Common myeloid progenitor, CD34-positive (primary cell): ENCODE results near the gene SLC44A3.
A peak's percentile ranks its signal among the peaks of the same experiment; 100 is the strongest.

Experiments
- CTCF ChIA-PET: fragments of 350-600 bp; sonication (Branson Sonifier 250); formaldehyde crosslinking; loops from one replicate; lab custom pipeline; 2021; ENCODE audit warnings: antibody characterized with exemption; lab: Charles Lee
- POLR2A ChIA-PET: fragments of 350-600 bp; sonication (Branson Sonifier 250); formaldehyde crosslinking; loops from one replicate; lab custom pipeline; 2021; ENCODE audit warnings: antibody characterized with exemption; lab: Charles Lee
- DNase-seq, 3 donors: peaks; one replicate each; pipeline versions ENCODE4 v3.0.0 to v3.0.0-alpha.2; 2013
- H3K27ac ChIP-seq, 2 experiments: 1 replicate in 1 of 2; 2 replicates in 1 of 2; pipeline ENCODE4 v1.7.0; 2013; ENCODE audit warnings: inconsistent platforms in 2 of 2, low read length in 2 of 2, mild to moderate bottlenecking in 2 of 2, low read depth in 1 of 2, moderate library complexity in 1 of 2; ENCODE audit not compliant: severe bottlenecking in 2 of 2, insufficient read depth in 1 of 2, poor library complexity in 1 of 2
- H3K27me3 ChIP-seq, 5 experiments: replicated peaks in 2 of 5; 1 replicate in 3 of 5; 2 replicates in 2 of 5; pipeline versions ENCODE4 v1.6.1 to v1.7.0; 2013; ENCODE audit warnings: low read length in 4 of 5, mild to moderate bottlenecking in 2 of 5, moderate library complexity in 2 of 5, inconsistent platforms in 1 of 5; ENCODE audit not compliant: insufficient read depth in 5 of 5, control insufficient read depth in 4 of 5
- H3K36me3 ChIP-seq, 4 experiments: 1 replicate in 2 of 4; 2 replicates in 2 of 4; pipeline versions ENCODE4 v1.6.1 to v1.7.0; 2013; ENCODE audit warnings: low read length in 3 of 4, control low read depth in 1 of 4, mild to moderate bottlenecking in 1 of 4; ENCODE audit not compliant: control insufficient read depth in 4 of 4, insufficient read depth in 4 of 4
- H3K4me1 ChIP-seq, 4 experiments: 1 replicate in 3 of 4; 2 replicates in 1 of 4; pipeline versions ENCODE4 v1.6.1 to v1.7.1; 2013; ENCODE audit warnings: low read length in 3 of 4, mild to moderate bottlenecking in 3 of 4, control low read depth in 1 of 4, inconsistent platforms in 1 of 4, moderate library complexity in 1 of 4; ENCODE audit not compliant: control insufficient read depth in 4 of 4, insufficient read depth in 4 of 4; ENCODE audit errors: control extremely low read depth in 1 of 4
- H3K4me3 ChIP-seq, 7 experiments: 1 replicate in 4 of 7; 2 replicates in 3 of 7; pipeline versions ENCODE4 v1.5.1 to v1.7.0; 2013; ENCODE audit warnings: mild to moderate bottlenecking in 7 of 7, low read length in 6 of 7, moderate library complexity in 6 of 7, inconsistent platforms in 2 of 7, low read depth in 2 of 7, control low read depth in 1 of 7; ENCODE audit not compliant: insufficient read depth in 4 of 7, control insufficient read depth in 1 of 7; ENCODE audit errors: extremely low read depth in 1 of 7
- H3K9me3 ChIP-seq, 5 experiments: 1 replicate in 4 of 5; 2 replicates in 1 of 5; pipeline versions ENCODE4 v1.6.1 to v1.7.1; 2013; ENCODE audit warnings: low read length in 4 of 5, mild to moderate bottlenecking in 2 of 5, inconsistent platforms in 1 of 5, low read depth in 1 of 5, moderate library complexity in 1 of 5; ENCODE audit not compliant: control insufficient read depth in 4 of 5, insufficient read depth in 2 of 5; ENCODE audit errors: control extremely low read depth in 1 of 5
- WGBS: methylation state at CpG from one replicate; pipeline ENCODE4 v1.1.5; 2013; ENCODE audit not compliant: insufficient coverage; 5-methylcytosine and 5-hydroxymethylcytosine counted together

Gene SLC44A3

GRCh38 chr1:94883691-94884090 is 63.5 kb downstream of the SLC44A3 start:
- Histone ChIP-seq H3K27ac (no peak overlapping the region), H3K27me3 (no peaks in the 10 kb centered on the region), H3K4me3 (peak overlapping the region in 2 of 7 experiments; percentile 60 to 62), H3K9me3 (no peaks in the 10 kb centered on the region), H3K36me3 (no peaks in the 10 kb centered on the region), H3K4me1 (peaks cover 0 to 8% (median 0%) of the 10 kb centered on the region in 4 experiments)
- 26% methylated on average over 2 of the region's 4 CpGs for WGBS
- peak; percentile 29 to 69 (median 65) for DNase-seq
- CTCF ChIA-PET = interaction anchor here (1.0 to 1.3 kb wide), 2 partner anchors 9 to 158 kb away, joined by 3 read pairs; no protein-coding TSS in a partner anchor
- POLR2A ChIA-PET = no interaction called here

GRCh38 chr1:94884106-94884505 is 63.9 kb downstream of the SLC44A3 start:
- H3K27me3 ChIP-seq = no peaks in the 10 kb centered on the region
- no peaks in the 10 kb centered on the region for H3K9me3 ChIP-seq
- no peak overlapping the region for H3K4me3 ChIP-seq
- H3K27ac ChIP-seq = no peak overlapping the region
- POLR2A ChIA-PET = no interaction called here
- H3K4me1 ChIP-seq = peaks cover 0 to 8% (median 0%) of the 10 kb centered on the region in 4 experiments
- H3K36me3 ChIP-seq = no peaks in the 10 kb centered on the region
- CTCF ChIA-PET = interaction anchor here (1.3 kb wide), 1 partner anchor 9 kb away, joined by 3 read pairs; no protein-coding TSS in a partner anchor
- WGBS = 88% methylated on average over 6 of the region's 6 CpGs
- no peak for DNase-seq

DNA sequence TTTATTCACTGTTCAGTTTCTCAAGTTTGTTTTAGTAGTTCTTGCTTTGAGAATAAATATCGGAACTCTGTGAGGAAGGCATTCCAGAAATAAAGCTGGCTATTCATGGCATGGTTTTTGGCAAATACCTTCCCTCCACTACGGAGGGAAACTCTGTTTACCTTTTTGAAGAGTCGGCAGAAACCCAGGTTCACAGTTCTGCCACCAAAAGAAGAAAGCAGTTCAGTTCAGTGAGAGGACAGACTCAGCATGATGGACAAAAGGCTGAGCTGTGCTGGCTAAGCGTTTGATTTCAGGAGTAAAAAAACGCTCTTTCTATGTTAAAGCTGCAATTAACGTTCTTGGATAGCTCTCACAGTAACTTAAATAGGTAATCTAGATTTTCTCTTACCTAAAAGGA is 64.3 kb downstream of the SLC44A3 start:
- no peak overlapping the region for H3K27ac ChIP-seq
- ChIA-PET POLR2A (no interaction called here), CTCF (interaction anchor here (1.3 to 1.6 kb wide), 2 partner anchors 8 to 16 kb away, joined by 3 read pairs; no protein-coding TSS in a partner anchor)

DNA sequence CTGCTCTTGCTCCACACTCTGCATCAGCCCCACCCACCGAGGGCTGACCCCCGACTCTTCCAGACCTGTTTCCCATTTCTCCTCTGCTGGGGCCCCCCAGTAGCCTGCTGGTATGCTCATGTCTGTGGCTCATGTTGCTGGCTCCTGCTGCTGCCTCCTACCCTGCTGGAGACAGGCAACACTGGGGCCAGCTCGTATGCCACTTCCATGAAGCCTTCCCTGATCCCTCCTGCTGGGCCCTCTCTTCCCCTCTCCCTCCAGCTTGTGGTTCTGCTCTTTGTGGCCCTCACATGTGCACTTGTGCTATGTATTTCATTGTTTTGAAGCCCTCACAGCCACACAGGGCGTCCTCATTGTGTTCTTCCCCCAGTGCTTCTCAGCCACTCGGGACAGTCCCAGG is 66.2 kb downstream of the SLC44A3 start:
- peaks cover 0 to 8% (median 0%) of the 10 kb centered on the region in 4 experiments for H3K4me1 ChIP-seq
- H3K4me3 ChIP-seq = no peak overlapping the region
- DNase-seq = no peak
- POLR2A ChIA-PET = no interaction called here
- no peaks in the 10 kb centered on the region for H3K27me3 ChIP-seq
- CTCF ChIA-PET = interaction anchor here (0.9 to 1.6 kb wide), 2 partner anchors 14 to 126 kb away, joined by 3 read pairs; no protein-coding TSS in a partner anchor
- H3K36me3 ChIP-seq = no peaks in the 10 kb centered on the region
- WGBS = 94% methylated on average over 4 of the region's 5 CpGs
- no peak overlapping the region for H3K27ac ChIP-seq
- no peaks in the 10 kb centered on the region for H3K9me3 ChIP-seq

More for the DNA sequence above, 64.3 kb downstream of the SLC44A3 start:
- Histone ChIP-seq H3K36me3 (no peaks in the 10 kb centered on the region), H3K27me3 (no peaks in the 10 kb centered on the region), H3K4me3 (no peak overlapping the region), H3K9me3 (no peaks in the 10 kb centered on the region), H3K4me1 (peaks cover 0 to 8% (median 0%) of the 10 kb centered on the region in 4 experiments)
- WGBS = 100% methylated on average over 4 of the region's 6 CpGs
- no peak for DNase-seq

DNA sequence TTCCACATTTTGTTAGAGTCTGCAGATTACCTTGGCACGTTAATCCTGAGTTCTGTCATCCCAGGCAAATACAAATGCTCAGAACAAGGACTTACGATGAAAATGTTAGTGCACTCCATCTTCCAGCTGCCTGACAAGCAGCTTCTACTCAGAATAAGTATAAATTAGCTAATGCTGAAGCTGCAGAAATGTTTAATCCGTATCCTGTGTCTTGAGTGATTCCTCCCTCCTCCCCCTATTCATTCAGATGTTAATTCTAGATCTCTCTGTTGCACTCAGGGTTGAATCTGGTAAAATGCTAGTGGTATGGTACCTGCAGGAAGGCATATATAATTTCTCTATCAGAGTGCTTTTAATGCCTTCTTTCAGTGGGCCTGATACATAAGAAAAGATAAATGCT is 66.9 kb downstream of the SLC44A3 start:
- no peaks in the 10 kb centered on the region for H3K36me3 ChIP-seq
- no peak overlapping the region for H3K27ac ChIP-seq
- CTCF ChIA-PET = no interaction called here
- WGBS = 100% methylated on average over 2 of the region's 3 CpGs
- H3K9me3 ChIP-seq = no peaks in the 10 kb centered on the region
- no peak for DNase-seq
- no peaks in the 10 kb centered on the region for H3K27me3 ChIP-seq
- H3K4me1 ChIP-seq = peaks cover 0 to 8% (median 0%) of the 10 kb centered on the region in 4 experiments
- POLR2A ChIA-PET = no interaction called here
- H3K4me3 ChIP-seq = no peak overlapping the region

- Histone ChIP-seq H3K27ac (no peak overlapping the region), H3K9me3 (no peaks in the 10 kb centered on the region), H3K36me3 (no peaks in the 10 kb centered on the region), H3K4me3 (no peak overlapping the region), H3K27me3 (no peaks in the 10 kb centered on the region), H3K4me1 (peaks cover 0 to 8% (median 0%) of the 10 kb centered on the region in 4 experiments)
- ChIA-PET CTCF (interaction anchor here (1.0 kb wide), 1 partner anchor 33 kb away, joined by 6 read pairs; no protein-coding TSS in a partner anchor), POLR2A (no interaction called here)
- 86% methylated on average over 1 of the region's 4 CpGs for WGBS
- DNase-seq = no peak
These were observed 67.5 kb downstream of the SLC44A3 start for GRCh38 chr1:94887603-94888171.

- H3K27me3 ChIP-seq = no peaks in the 10 kb centered on the region
- POLR2A ChIA-PET = no interaction called here
- WGBS = 100% methylated on average over 1 of the region's 3 CpGs
- H3K36me3 ChIP-seq = no peaks in the 10 kb centered on the region
- CTCF ChIA-PET = interaction anchor here (1.0 kb wide), 1 partner anchor 34 kb away, joined by 6 read pairs; no protein-coding TSS in a partner anchor
- H3K4me3 ChIP-seq = no peak overlapping the region
- no peak for DNase-seq
- no peaks in the 10 kb centered on the region for H3K9me3 ChIP-seq
- H3K4me1 ChIP-seq = peaks cover 0 to 8% (median 0%) of the 10 kb centered on the region in 4 experiments
- H3K27ac ChIP-seq = no peak overlapping the region
These were observed 68.0 kb downstream of the SLC44A3 start for GRCh38 chr1:94888201-94888600.
